Measurements from ENCODE around the gene GUCY2D.

Gene GUCY2D

GRCh38 chr17:8063761-8064534 is 61.5 kb downstream of the GUCY2D start:
- Histone ChIP-seq H3K4me3 (ENCODE audit: low read depth in 1 of 5, low read length in 5 of 5) (no peak overlapping the region), H3K36me3 (ENCODE audit: control insufficient read depth in 5 of 5, insufficient read depth in 5 of 5, low read length in 5 of 5) (no peaks in the 10 kb centered on the region), H3K9me3 (ENCODE audit: control insufficient read depth in 5 of 5, low read length in 5 of 5) (no peaks in the 10 kb centered on the region), H3K27ac (ENCODE audit: low read depth, low read length) (no peak overlapping the region), H3K9ac (ENCODE audit: low read length in 5 of 5) (no peak overlapping the region), H3K4me1 (ENCODE audit: control insufficient read depth in 5 of 5, insufficient read depth in 5 of 5, low read length in 5 of 5) (peaks cover 0 to 4% (median 0%) of the 10 kb centered on the region in 5 donors), H3K27me3 (ENCODE audit: control insufficient read depth in 5 of 5, insufficient read depth in 4 of 5, low read length in 5 of 5) (peaks cover 22 to 38% (median 24%) of the 10 kb centered on the region in 5 donors)

DNA sequence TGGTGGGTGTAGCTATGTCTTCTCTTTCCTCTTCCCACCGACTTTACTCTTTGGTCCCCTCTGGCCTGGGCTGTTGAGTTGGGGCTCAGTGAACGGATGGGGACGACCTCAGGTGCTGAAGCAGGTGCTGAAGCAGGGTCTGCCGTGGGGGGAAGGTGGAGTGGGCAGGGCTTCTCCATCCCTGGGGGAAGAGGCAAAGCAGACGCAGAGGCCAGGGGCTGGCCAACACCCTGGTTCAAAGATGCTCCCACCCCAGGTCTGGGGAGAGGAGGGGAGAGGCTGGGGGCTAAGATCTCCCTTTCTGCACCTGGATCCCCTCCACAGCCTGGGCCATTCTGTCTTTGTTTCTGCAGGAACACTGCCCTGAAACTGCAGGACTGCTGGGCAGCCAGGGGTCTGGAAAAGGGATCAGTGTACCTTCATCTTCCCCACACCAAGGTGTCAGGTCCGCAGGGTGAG is 62.2 kb downstream of the GUCY2D start:
- H3K4me1 ChIP-seq (ENCODE audit: control insufficient read depth in 5 of 5, insufficient read depth in 5 of 5, low read length in 5 of 5): peaks cover 0 to 8% (median 5%) of the 10 kb centered on the region in 5 donors
- H3K27ac ChIP-seq (ENCODE audit: low read depth, low read length): no peak overlapping the region
- H3K27me3 ChIP-seq (ENCODE audit: control insufficient read depth in 5 of 5, insufficient read depth in 4 of 5, low read length in 5 of 5): peaks cover 19 to 38% (median 24%) of the 10 kb centered on the region in 5 donors
- H3K36me3 ChIP-seq (ENCODE audit: control insufficient read depth in 5 of 5, insufficient read depth in 5 of 5, low read length in 5 of 5): no peaks in the 10 kb centered on the region
- no peak overlapping the region for H3K4me3 ChIP-seq (ENCODE audit: low read depth in 1 of 5, low read length in 5 of 5)
- no peak overlapping the region for H3K9ac ChIP-seq (ENCODE audit: low read length in 5 of 5)
- H3K9me3 ChIP-seq (ENCODE audit: control insufficient read depth in 5 of 5, low read length in 5 of 5): no peaks in the 10 kb centered on the region

DNA sequence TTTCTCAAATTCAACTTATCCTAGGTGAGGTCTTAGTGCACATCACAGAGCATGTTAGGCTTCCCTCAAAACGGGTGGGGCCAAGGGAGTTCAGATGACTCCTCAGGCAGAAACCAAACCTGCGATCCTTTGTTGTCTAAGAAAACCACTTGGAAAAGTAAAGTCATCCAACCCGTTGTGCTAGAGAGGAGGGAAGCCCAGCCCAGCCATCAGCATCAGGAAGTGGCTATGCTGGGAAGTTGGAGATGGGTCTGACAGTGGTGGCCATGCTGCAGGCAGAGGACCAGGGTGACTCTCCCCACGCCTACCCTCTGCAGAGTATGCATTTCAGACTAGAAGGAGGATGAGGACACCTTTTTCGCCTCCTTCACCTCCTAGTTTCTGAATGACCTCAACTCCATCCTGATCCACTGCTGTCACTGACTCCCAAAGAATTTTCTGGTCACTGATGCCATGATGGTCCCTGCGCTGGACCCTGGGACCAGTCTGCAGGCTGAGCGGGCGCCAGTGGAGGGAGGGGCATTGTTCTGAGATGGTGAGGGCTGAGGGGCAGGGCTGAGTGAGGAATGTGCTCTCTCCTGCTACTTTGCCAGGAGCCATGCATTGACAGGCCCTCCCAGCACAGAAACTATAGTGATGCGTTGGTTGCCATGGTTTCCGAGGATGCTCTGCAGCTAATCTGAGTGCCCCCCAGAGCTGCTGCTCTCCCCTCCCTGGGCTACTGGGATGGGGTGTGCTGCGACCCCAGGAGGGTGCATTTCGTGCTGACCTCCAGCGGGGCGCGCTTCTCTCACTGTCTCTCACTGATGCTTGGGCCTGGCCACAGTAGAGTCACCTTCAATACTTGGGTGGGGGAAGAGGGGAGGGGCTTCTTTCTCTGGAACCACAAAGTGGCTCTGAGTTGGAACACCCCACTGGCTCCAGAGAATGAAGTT is 64.7 kb downstream of the GUCY2D start:
- Histone ChIP-seq H3K27ac (ENCODE audit: low read depth, low read length) (no peak overlapping the region), H3K4me1 (ENCODE audit: control insufficient read depth in 5 of 5, insufficient read depth in 5 of 5, low read length in 5 of 5) (peaks cover 0 to 11% (median 5%) of the 10 kb centered on the region in 5 donors), H3K36me3 (ENCODE audit: control insufficient read depth in 5 of 5, insufficient read depth in 5 of 5, low read length in 5 of 5) (no peaks in the 10 kb centered on the region), H3K27me3 (ENCODE audit: control insufficient read depth in 5 of 5, insufficient read depth in 4 of 5, low read length in 5 of 5) (peaks cover 28 to 38% (median 34%) of the 10 kb centered on the region in 5 donors), H3K4me3 (ENCODE audit: low read depth in 1 of 5, low read length in 5 of 5) (no peak overlapping the region), H3K9ac (ENCODE audit: low read length in 5 of 5) (no peak overlapping the region), H3K9me3 (ENCODE audit: control insufficient read depth in 5 of 5, low read length in 5 of 5) (no peaks in the 10 kb centered on the region)

- H3K27me3 ChIP-seq (ENCODE audit: control insufficient read depth in 5 of 5, insufficient read depth in 4 of 5, low read length in 5 of 5): peaks cover 31 to 40% (median 34%) of the 10 kb centered on the region in 5 donors
- H3K9ac ChIP-seq (ENCODE audit: low read length in 5 of 5): no peak overlapping the region
- H3K36me3 ChIP-seq (ENCODE audit: control insufficient read depth in 5 of 5, insufficient read depth in 5 of 5, low read length in 5 of 5): no peaks in the 10 kb centered on the region
- no peaks in the 10 kb centered on the region for H3K9me3 ChIP-seq (ENCODE audit: control insufficient read depth in 5 of 5, low read length in 5 of 5)
- H3K4me3 ChIP-seq (ENCODE audit: low read depth in 1 of 5, low read length in 5 of 5): no peak overlapping the region
- H3K4me1 ChIP-seq (ENCODE audit: control insufficient read depth in 5 of 5, insufficient read depth in 5 of 5, low read length in 5 of 5): peaks cover 0 to 18% (median 8%) of the 10 kb centered on the region in 5 donors
- H3K27ac ChIP-seq (ENCODE audit: low read depth, low read length): no peak overlapping the region
These were observed 65.4 kb downstream of the GUCY2D start for GRCh38 chr17:8067806-8068205.

DNA sequence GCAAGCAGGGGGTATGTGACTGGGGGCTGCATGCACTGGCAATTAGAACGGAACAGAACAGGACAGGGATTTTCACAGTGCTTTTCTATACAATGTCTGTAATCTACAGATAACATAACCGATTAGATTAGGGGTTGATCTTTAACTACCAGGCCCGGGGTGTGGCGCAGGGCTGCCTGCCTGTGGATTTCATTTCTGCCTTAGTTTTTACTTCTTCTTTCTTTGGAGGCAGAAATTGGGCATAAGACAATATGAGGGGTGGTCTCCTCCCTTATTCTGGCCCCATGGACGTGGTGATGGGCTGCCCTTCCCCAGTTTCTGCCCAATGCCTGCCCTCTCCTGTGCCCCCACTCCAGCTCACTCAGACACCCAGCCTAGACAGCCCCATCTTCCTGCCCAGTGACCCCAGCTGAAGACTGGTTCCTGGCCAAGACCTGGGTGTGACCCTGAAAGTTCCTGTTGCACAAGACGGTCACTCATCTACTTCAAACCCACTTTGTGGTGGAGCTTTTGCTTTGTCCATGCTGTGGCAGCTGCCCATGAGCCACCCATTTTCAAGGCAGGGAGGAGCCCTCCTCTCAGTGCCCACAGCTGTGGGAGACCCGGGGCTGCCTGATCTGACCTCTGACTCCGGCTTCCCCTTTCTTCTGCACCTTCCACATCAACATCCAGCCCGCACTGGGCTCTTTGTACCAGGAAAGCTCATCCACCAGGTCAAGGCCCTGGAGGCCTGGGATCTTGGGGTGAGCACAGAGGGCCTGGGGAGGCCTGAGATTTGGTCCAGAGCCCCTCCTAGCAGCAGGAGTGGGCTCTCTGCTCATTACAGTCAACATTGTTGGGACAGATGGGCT is 66.5 kb downstream of the GUCY2D start:
- no peaks in the 10 kb centered on the region for H3K36me3 ChIP-seq (ENCODE audit: control insufficient read depth in 5 of 5, insufficient read depth in 5 of 5, low read length in 5 of 5)
- no peak overlapping the region for H3K4me3 ChIP-seq (ENCODE audit: low read depth in 1 of 5, low read length in 5 of 5)
- no peak overlapping the region for H3K9ac ChIP-seq (ENCODE audit: low read length in 5 of 5)
- peaks cover 29 to 42% (median 39%) of the 10 kb centered on the region in 5 donors for H3K27me3 ChIP-seq (ENCODE audit: control insufficient read depth in 5 of 5, insufficient read depth in 4 of 5, low read length in 5 of 5)
- H3K4me1 ChIP-seq (ENCODE audit: control insufficient read depth in 5 of 5, insufficient read depth in 5 of 5, low read length in 5 of 5): peaks cover 0 to 28% (median 17%) of the 10 kb centered on the region in 5 donors
- H3K9me3 ChIP-seq (ENCODE audit: control insufficient read depth in 5 of 5, low read length in 5 of 5): no peaks in the 10 kb centered on the region
- H3K27ac ChIP-seq (ENCODE audit: low read depth, low read length): no peak overlapping the region

- Histone ChIP-seq H3K27ac (ENCODE audit: low read depth, low read length) (no peak overlapping the region), H3K9ac (ENCODE audit: low read length in 5 of 5) (no peak overlapping the region), H3K36me3 (ENCODE audit: control insufficient read depth in 5 of 5, insufficient read depth in 5 of 5, low read length in 5 of 5) (no peaks in the 10 kb centered on the region), H3K4me1 (ENCODE audit: control insufficient read depth in 5 of 5, insufficient read depth in 5 of 5, low read length in 5 of 5) (peaks cover 0 to 28% (median 17%) of the 10 kb centered on the region in 5 donors), H3K4me3 (ENCODE audit: low read depth in 1 of 5, low read length in 5 of 5) (no peak overlapping the region), H3K27me3 (ENCODE audit: control insufficient read depth in 5 of 5, insufficient read depth in 4 of 5, low read length in 5 of 5) (peaks cover 31 to 44% (median 41%) of the 10 kb centered on the region in 5 donors), H3K9me3 (ENCODE audit: control insufficient read depth in 5 of 5, low read length in 5 of 5) (no peaks in the 10 kb centered on the region)
These were observed 67.1 kb downstream of the GUCY2D start for GRCh38 chr17:8069587-8069860.
